RWPE1 (cell line): ENCODE data around the gene PDZRN3.

Source experiments
- CTCF ChIA-PET: fragments of 350-600 bp; sonication (Branson Sonifier 250); formaldehyde crosslinking; extraction: SDS; loops from one replicate; lab custom pipeline; 2021; lab: Yijun Ruan, JAX
- POLR2A ChIA-PET: fragments of 400-600 bp; formaldehyde crosslinking; extraction: SDS; loops from one replicate; lab custom pipeline; 2020; ENCODE audit warnings: antibody characterized with exemption; ENCODE audit not compliant: low non-redundant PET; lab: Yijun Ruan, JAX
- DNase-seq: peaks from one replicate; pipeline ENCODE4 v3.0.0; 2012; ENCODE audit warnings: low spot score
- H3K27ac ChIP-seq: fragments of 450-650 bp; 2 replicates; pipeline ENCODE4 v1.5.1; 2017
- CTCF ChIP-seq: fragments of 450-650 bp; conservative IDR thresholded peaks from 2 replicates; pipeline ENCODE4 v1.5.1; 2017; ENCODE audit warnings: low read depth, mild to moderate bottlenecking

The PDZRN3 gene

GRCh38 chr3:73352841-73353645 is 271.7 kb downstream of the PDZRN3 start:
- TF ChIP-seq CTCF = no peak
- POLR2A ChIA-PET = no interaction called here

GRCh38 chr3:73351423-73352071 is 273.2 kb downstream of the PDZRN3 start:
- POLR2A ChIA-PET = no interaction called here

More at GRCh38 chr3:73352841-73353645, 271.7 kb downstream of the PDZRN3 start:
- no peak for DNase-seq
- H3K27ac ChIP-seq = no peak overlapping the region
- CTCF ChIA-PET = interaction anchor here (0.7 kb wide), 1 partner anchor 231 kb away, joined by 5 read pairs; no protein-coding TSS in a partner anchor

GRCh38 chr3:73350996-73351395 is 273.7 kb downstream of the PDZRN3 start:
- ChIA-PET CTCF (no interaction called here), POLR2A (no interaction called here)
- TF ChIP-seq CTCF = no peak
- H3K27ac ChIP-seq = no peak overlapping the region
- DNase-seq = no peak

More at GRCh38 chr3:73351423-73352071, 273.2 kb downstream of the PDZRN3 start:
- CTCF ChIA-PET = no interaction called here
- no peak overlapping the region for H3K27ac ChIP-seq
- TF ChIP-seq CTCF = no peak
- no peak for DNase-seq

GRCh38 chr3:73349657-73350056 is 275.1 kb downstream of the PDZRN3 start:
- ChIA-PET CTCF (no interaction called here), POLR2A (no interaction called here)
- no peak overlapping the region for H3K27ac ChIP-seq
- no peak for DNase-seq
- no peak for TF ChIP-seq CTCF

- no peak for DNase-seq
- CTCF ChIA-PET = no interaction called here
- H3K27ac ChIP-seq = no peak overlapping the region
- POLR2A ChIA-PET = no interaction called here
- no peak for TF ChIP-seq CTCF
Observed at GRCh38 chr3:73342077-73342476, 282.7 kb downstream of the PDZRN3 start.

GRCh38 chr3:73341272-73341935 is 283.3 kb downstream of the PDZRN3 start:
- ChIA-PET CTCF (no interaction called here), POLR2A (no interaction called here)
- no peak for DNase-seq
- no peak for TF ChIP-seq CTCF
- no peak overlapping the region for H3K27ac ChIP-seq
